ENCODE measurements around the gene EPM2AIP1.

Gene EPM2AIP1

GRCh38 chr3:36989005-36989404 lies 3.9 kb downstream of the EPM2AIP1 start:
- Histone ChIP-seq H3K4me1 (ENCODE audit: insufficient read depth, low read length, poor library complexity, severe bottlenecking) (peaks cover 46% of the 10 kb centered on the region), H3K9ac (ENCODE audit: low read depth, low read length, poor library complexity, severe bottlenecking) (peak overlapping the region; percentile 97), H3F3A (ENCODE audit: low read depth) (no peaks in the 10 kb centered on the region), H4K20me1 (ENCODE audit: insufficient read depth, low read length, poor library complexity, severe bottlenecking) (peaks cover 46% of the 10 kb centered on the region), H3K4me3 (ENCODE audit: low read length, poor library complexity, severe bottlenecking) (peak overlapping the region; percentile 81), H3K36me3 (ENCODE audit: insufficient read depth, low read length) (peaks cover 15% of the 10 kb centered on the region; the same call in 1 of the 2 replicates), H3K27me3 (ENCODE audit: insufficient read depth, low read length, poor library complexity, severe bottlenecking) (no peaks in the 10 kb centered on the region), H3K9me3 (ENCODE audit: insufficient read depth, low read depth, low read length) (no peaks in the 10 kb centered on the region), H3K4me2 (ENCODE audit: low read depth, low read length, poor library complexity, severe bottlenecking) (peak overlapping the region; percentile 89), H2AFZ (ENCODE audit: low read length) (no peak overlapping the region), H3K79me2 (ENCODE audit: insufficient read depth, low read length) (peaks cover 57% of the 10 kb centered on the region), H3K9me2 (replicated peaks; ENCODE audit: low read depth, low read length) (no peaks in the 10 kb centered on the region)
- TF ChIP-seq EZH2phosphoT487 (IDR thresholded peaks at IDR 0.05; ENCODE audit: borderline replicate concordance) = no peak
- TF ChIP-seq CTCF (conservative IDR thresholded peaks at IDR 0.05; ENCODE audit: low read length) = no peak

DNA sequence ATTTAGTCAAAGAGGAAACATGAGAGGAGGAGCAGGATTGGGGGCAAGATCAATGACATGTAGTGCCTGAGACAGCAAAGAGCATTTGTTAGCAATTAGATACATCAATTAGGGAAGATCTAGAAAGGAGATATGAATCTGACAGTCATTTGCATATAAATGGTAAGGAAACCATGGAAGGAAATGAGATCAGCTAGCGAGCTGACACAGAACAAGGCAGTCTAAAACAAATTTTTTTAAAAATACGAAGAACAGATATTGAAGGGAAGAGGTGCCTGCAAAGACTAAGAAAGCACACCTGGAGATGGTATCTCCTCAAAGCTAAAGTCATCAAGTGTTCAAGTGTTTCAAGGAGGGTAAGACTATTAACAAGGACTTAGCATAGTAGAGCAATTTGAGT lies 4.6 kb downstream of the EPM2AIP1 start:
- Histone ChIP-seq H3K9me2 (replicated peaks; ENCODE audit: low read depth, low read length) (no peaks in the 10 kb centered on the region), H4K20me1 (ENCODE audit: insufficient read depth, low read length, poor library complexity, severe bottlenecking) (peaks cover 46% of the 10 kb centered on the region), H2AFZ (ENCODE audit: low read length) (no peak overlapping the region), H3K36me3 (ENCODE audit: insufficient read depth, low read length) (peaks cover 15% of the 10 kb centered on the region; the same call in 1 of the 2 replicates), H3K79me2 (ENCODE audit: insufficient read depth, low read length) (peaks cover 54% of the 10 kb centered on the region), H3K27me3 (ENCODE audit: insufficient read depth, low read length, poor library complexity, severe bottlenecking) (no peaks in the 10 kb centered on the region), H3K4me3 (ENCODE audit: low read length, poor library complexity, severe bottlenecking) (peak overlapping the region; percentile 81), H3K9me3 (ENCODE audit: insufficient read depth, low read depth, low read length) (no peaks in the 10 kb centered on the region), H3F3A (ENCODE audit: low read depth) (no peaks in the 10 kb centered on the region), H3K4me1 (ENCODE audit: insufficient read depth, low read length, poor library complexity, severe bottlenecking) (peaks cover 46% of the 10 kb centered on the region), H3K4me2 (ENCODE audit: low read depth, low read length, poor library complexity, severe bottlenecking) (peak overlapping the region; percentile 89), H3K9ac (ENCODE audit: low read depth, low read length, poor library complexity, severe bottlenecking) (peak overlapping the region; percentile 10)
- TF ChIP-seq EZH2phosphoT487 (IDR thresholded peaks at IDR 0.05; ENCODE audit: borderline replicate concordance) (no peak), CTCF (conservative IDR thresholded peaks at IDR 0.05; ENCODE audit: low read length) (no peak)

GRCh38 chr3:36981006-36981405 lies 11.9 kb downstream of the EPM2AIP1 start:
- Histone ChIP-seq H3K4me1 (ENCODE audit: insufficient read depth, low read length, poor library complexity, severe bottlenecking) (no peaks in the 10 kb centered on the region), H3K36me3 (ENCODE audit: insufficient read depth, low read length) (peaks cover 20% of the 10 kb centered on the region), H3K9me3 (ENCODE audit: insufficient read depth, low read depth, low read length) (no peaks in the 10 kb centered on the region), H3K27me3 (ENCODE audit: insufficient read depth, low read length, poor library complexity, severe bottlenecking) (no peaks in the 10 kb centered on the region), H4K20me1 (ENCODE audit: insufficient read depth, low read length, poor library complexity, severe bottlenecking) (no peaks in the 10 kb centered on the region), H3K4me3 (ENCODE audit: low read length, poor library complexity, severe bottlenecking) (no peak overlapping the region), H3K79me2 (ENCODE audit: insufficient read depth, low read length) (no peaks in the 10 kb centered on the region), H3F3A (ENCODE audit: low read depth) (no peaks in the 10 kb centered on the region), H3K9me2 (replicated peaks; ENCODE audit: low read depth, low read length) (no peaks in the 10 kb centered on the region), H3K4me2 (ENCODE audit: low read depth, low read length, poor library complexity, severe bottlenecking) (no peak overlapping the region), H2AFZ (ENCODE audit: low read length) (no peak overlapping the region), H3K9ac (ENCODE audit: low read depth, low read length, poor library complexity, severe bottlenecking) (no peak overlapping the region)
- no peak for TF ChIP-seq EZH2phosphoT487 (IDR thresholded peaks at IDR 0.05; ENCODE audit: borderline replicate concordance)
- no peak for TF ChIP-seq CTCF (conservative IDR thresholded peaks at IDR 0.05; ENCODE audit: low read length)
